ENCODE data around the gene MIDN.
"Not testable (repeated sequence)": the region's sequence is repeated elsewhere in the genome, so short reads cannot be mapped to it uniquely, and the experiment has no call there.

The MIDN gene

GRCh38 chr19:1248139-1248785 is at the start of gene MIDN:
MIDN (plus strand) TSS chr19:1248583; CDS start chr19:1250297, 1,714 bp downstream.
- no peak for DNase-seq (ENCODE audit: low read depth)

- no peak for DNase-seq (ENCODE audit: low read depth)
Measured at GRCh38 chr19:1199531-1199930, 48.9 kb upstream of the MIDN start.

- DNase-seq (ENCODE audit: low read depth), result not testable (repeated sequence)
Measured at GRCh38 chr19:1200614-1201013, 47.8 kb upstream of the MIDN start.

GRCh38 chr19:1205114-1206099 is 43.0 kb upstream of the MIDN start, which contains the start of gene STK11:
STK11 (plus strand) TSS chr19:1205778; CDS start chr19:1206914, 1,136 bp downstream.
- peak; percentile 99 for DNase-seq (ENCODE audit: low read depth)

DNA sequence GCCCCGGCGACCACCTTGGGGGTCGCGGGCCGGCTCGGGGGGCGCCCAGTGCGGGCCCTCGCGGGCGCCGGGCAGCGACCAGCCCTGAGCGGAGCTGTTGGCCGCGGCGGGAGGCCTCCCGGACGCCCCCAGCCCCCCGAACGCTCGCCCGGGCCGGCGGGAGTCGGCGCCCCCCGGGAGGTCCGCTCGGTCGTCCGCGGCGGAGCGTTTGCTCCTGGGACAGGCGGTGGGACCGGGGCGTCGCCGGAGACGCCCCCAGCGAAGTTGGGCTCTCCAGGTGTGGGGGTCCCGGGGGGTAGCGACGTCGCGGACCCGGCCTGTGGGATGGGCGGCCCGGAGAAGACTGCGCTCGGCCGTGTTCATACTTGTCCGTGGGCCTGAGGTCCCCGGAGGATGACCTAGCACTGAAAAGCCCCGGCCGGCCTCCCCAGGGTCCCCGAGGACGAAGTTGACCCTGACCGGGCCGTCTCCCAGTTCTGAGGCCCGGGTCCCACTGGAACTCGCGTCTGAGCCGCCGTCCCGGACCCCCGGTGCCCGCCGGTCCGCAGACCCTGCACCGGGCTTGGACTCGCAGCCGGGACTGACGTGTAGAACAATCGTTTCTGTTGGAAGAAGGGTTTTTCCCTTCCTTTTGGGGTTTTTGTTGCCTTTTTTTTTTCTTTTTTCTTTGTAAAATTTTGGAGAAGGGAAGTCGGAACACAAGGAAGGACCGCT is 42.1 kb upstream of the MIDN start:
- DNase-seq (ENCODE audit: low read depth), result no peak

GRCh38 chr19:1206864-1207450 is 41.4 kb upstream of the MIDN start:
- no peak for DNase-seq (ENCODE audit: low read depth)

GRCh38 chr19:1208830-1209229 is 39.6 kb upstream of the MIDN start:
- DNase-seq (ENCODE audit: low read depth), result not testable (repeated sequence)

GRCh38 chr19:1210227-1210538 is 38.2 kb upstream of the MIDN start:
- no peak for DNase-seq (ENCODE audit: low read depth)

GRCh38 chr19:1211494-1212234 is 36.7 kb upstream of the MIDN start:
- DNase-seq (ENCODE audit: low read depth), result no peak

DNA sequence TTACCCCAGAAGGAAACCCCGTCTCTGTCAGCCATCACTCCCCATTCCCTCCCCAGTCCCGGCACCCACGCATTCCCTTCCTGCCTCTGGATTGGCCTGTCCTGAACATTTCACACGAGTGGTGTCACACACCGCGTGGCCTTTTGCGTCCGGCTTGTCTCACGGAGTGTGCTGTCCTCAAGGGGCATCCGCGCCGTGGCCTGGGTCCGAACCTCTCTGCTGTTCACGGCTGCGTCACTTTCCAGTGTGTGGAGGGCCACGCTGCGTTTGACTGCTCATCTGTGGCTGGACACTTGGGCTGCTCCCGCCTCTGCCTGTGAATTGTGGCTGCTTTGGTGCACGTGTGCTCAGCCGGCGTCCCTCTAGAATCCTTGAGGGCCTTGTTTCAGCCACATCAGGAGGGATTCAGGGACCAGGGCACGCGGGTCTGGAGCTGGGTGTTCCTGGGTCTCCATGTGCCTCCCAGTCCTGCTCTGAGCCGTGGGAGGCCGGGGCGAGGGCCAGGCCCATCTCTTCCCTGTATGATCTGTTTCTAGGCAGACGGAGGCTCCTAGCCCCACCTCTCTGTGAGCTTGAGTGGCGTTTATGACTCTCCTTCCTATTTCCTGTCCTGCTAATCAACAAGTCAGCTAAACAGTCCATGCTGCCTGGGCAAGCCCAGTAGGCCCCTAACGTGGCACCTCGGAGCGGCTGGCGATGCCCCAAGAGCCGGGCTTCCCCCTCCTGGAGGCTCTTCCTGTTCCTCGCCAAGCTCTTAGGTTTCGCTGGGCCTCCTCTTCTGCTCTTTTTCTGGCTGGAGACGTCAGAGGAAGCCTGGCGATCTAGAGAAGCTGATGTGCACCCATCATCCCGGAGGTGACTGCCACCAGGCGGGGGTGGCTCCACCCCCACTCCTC is 34.7 kb upstream of the MIDN start:
- DNase-seq (ENCODE audit: low read depth), result no peak

- no peak for DNase-seq (ENCODE audit: low read depth)
Measured at GRCh38 chr19:1214299-1214861, 34.0 kb upstream of the MIDN start.

DNA sequence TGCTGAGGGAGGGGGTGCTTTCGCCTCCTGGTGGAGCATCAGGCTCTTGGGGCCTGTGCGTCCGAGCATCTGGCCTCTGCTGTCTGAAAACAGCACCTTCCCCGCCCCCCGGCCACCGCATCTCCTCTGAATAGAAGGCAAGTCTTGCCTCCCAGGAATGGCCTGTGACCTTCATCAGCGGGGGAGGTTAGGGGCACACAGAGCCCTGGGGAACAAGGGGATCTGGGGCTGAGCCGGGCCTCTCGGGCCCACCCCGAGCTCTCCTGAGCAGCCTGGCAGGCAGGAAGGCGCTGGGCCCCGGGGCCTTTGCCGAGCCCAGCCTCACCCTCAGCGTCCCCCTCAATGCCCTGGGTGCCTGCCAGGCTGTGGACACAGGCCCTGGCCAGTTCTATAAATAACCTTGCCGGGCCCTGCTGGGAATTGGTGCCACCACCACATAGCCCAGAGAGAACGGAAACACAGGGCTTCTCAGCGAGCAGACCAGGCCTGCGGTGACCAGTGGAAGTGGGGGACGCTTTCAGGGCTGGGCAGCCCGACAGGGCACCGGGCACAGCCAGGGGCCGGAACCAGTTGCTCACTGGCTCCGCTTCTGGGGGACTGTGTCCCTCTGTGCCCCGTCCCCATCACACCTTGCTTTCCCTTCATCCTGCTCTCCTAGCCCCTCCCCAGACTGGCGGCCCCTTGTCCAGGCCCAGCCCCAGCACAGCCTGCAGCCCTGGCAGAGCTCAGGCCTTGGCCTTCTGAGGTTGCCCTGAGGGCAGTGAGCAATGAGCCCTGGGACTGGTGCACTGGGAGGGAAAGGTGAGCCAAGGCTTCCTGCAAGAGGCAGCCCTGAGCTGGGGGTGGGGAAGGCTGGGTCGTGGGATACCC is 33.3 kb upstream of the MIDN start:
- no peak for DNase-seq (ENCODE audit: low read depth)

DNA sequence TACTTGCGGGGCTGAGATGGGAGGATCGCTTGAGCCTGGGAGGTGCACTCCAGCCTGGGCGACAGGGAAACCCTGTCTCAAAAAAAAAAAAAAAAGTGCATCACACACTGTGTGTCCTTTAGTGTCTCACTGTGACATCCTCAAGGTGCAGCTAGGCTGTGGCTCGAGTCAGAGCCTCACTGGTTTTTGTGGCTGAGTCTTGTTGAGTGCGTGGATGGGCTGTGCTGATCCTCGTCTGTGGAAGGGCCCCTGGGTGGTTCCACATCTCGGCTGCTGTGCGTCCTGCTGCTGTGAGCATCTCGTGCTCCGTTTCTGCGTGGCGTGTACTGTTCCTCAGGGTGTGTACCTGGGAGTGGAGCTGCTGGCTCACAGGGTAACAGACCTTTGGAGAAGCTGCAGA is 31.6 kb upstream of the MIDN start:
- no peak for DNase-seq (ENCODE audit: low read depth)

DNA sequence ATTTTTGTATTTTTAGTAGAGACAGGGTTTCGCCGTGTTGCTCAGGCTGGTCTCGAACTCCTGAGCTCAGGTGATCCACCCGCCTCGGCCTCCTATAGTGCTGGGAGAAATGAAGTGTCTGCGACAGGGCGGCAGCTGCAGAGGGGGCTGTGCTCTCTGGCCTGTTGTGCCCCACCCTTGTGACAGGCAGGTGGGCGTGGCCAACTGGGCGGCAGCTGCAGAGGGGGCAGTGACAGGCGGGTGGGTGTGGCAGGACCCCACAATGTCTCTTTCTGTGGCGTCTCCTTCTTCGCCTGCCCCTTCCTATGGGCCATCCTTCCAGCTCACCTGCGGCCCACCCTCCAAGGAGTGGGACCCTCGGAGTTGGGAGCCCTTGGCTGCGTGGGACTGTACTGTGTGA is 31.0 kb upstream of the MIDN start:
- no peak for DNase-seq (ENCODE audit: low read depth)

GRCh38 chr19:1218751-1219567 is 29.4 kb upstream of the MIDN start:
- DNase-seq (ENCODE audit: low read depth), result no peak

DNA sequence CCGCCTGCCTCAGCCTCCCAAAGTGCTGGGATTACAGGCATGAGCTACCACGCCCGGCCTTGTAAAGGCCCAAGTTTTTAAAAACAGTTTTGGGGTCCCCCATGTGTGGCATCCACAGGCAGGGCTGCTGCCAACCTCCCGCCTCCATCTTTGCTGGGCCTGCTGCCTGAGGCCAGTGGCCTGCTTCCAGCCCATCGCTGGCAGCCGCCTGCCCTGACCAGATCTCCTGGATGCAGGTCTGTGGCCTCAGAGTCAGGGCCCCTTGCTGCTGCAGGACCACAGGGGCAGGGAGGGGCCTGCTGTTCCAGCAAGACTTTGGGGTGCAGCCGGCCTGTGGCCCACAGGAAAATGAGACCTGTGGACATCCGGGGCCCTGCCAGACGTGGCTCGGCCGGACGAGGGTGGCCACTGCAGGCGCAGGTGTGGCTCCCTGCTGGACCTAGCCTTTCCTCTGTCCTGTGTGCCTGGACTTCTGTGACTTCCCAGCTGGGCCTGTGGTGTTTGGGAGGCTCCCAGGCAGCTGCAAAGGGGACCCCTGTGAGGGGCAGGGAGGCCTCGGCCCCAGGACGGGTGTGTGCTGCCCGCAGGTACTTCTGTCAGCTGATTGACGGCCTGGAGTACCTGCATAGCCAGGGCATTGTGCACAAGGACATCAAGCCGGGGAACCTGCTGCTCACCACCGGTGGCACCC is 28.5 kb upstream of the MIDN start:
- no peak for DNase-seq (ENCODE audit: low read depth)

GRCh38 chr19:1220477-1220930 is 27.9 kb upstream of the MIDN start:
- no peak for DNase-seq (ENCODE audit: low read depth)

Measured in stimulated activated CD8-positive, alpha-beta memory T cell treated with anti-CD3 and anti-CD28 coated beads, Interleukin-15, amount 100 ng/mL, for 24 hours (primary cell).